ENCODE data around the gene KCNQ5.

GRCh38 chr6:73032586-73032985 lies 410.7 kb downstream of the KCNQ5 start:
- TF ChIP-seq CTCF (IDR thresholded peaks at IDR 0.05) (no peak), POLR2AphosphoS5 (IDR thresholded peaks at IDR 0.05) (no peak), POLR2A (IDR thresholded peaks at IDR 0.05) (no peak), EP300 (IDR thresholded peaks at IDR 0.05) (no peak)
